HCT116 (cell line): Measurements from ENCODE around the gene P2RX1. TPM values are rescaled to one million over a fixed set of nuclear protein-coding genes. Genes with fewer than 3 reads are reported as not detected.

ENCODE experiments used
- ATAC-seq: fragments of 200-7000 bp; cut with Tn5 transposase; 2 replicates; pipeline ENCODE4 v1.9.1; 2020; ENCODE audit warnings: mild to moderate bottlenecking, moderate library complexity
- BruUV-seq: library from RNA; stranded (reverse); fragments of 400-500 nt; replicated peaks from 2 replicates; lab custom pipeline; 2021; lab: Mats Ljungman, UMichigan
- CTCF ChIA-PET: fragments of 300-600 bp; sonication (Branson Sonifier 250); formaldehyde crosslinking; loops from one replicate; lab custom pipeline; 2021; ENCODE audit warnings: antibody characterized with exemption; lab: Charles Lee
- POLR2A ChIA-PET: fragments of 300-600, 350-600 bp; sonication (Branson Sonifier 250); formaldehyde crosslinking; loops from one replicate; lab custom pipeline; 2021; ENCODE audit warnings: antibody characterized with exemption; lab: Charles Lee
- RAD21 ChIA-PET, 2 experiments: fragments of 300-600 bp; sonication (Branson Sonifier 250); formaldehyde crosslinking; loops; one replicate each; lab custom pipeline; 2023; ENCODE audit warnings: low total read pairs in 2 of 2; ENCODE audit not compliant: uncharacterized antibody in 2 of 2, unreplicated experiment in 2 of 2, low non-redundant PET in 1 of 2; lab: Charles Lee
- DNase-seq: peaks from one replicate; pipeline ENCODE4 v3.0.0-alpha.2; 2010; ENCODE audit warnings: low read depth, low spot score
- H2AFZ ChIP-seq: fragments of 200-600 bp; shearing (Covaris generic), sonication (generic); 2 replicates; pipeline ENCODE4 v1.6.1; 2017; ENCODE audit warnings: low read depth, mixed run types, mixed read lengths, antibody characterized with exemption, low read length; ENCODE audit not compliant: poor library complexity, severe bottlenecking
- H3K27ac ChIP-seq: 2 replicates; pipeline ENCODE4 v1.5.1; 2012; ENCODE audit warnings: low read depth, low read length
- H3K27me3 ChIP-seq: fragments of 200-600 bp; sonication (generic); 2 replicates; pipeline ENCODE4 v1.6.1; 2016; ENCODE audit warnings: mixed run types, low read length, mixed read lengths; ENCODE audit not compliant: insufficient read depth
- H3K36me3 ChIP-seq, 2 experiments: fragments of 200-500 bp in 1 of 2; fragments of 200-600 bp in 1 of 2; sonication (Bioruptor generic) in 1 of 2; sonication (generic) in 1 of 2; 2 replicates each; pipeline versions ENCODE4 v1.5.1 to v1.6.1; 2014 to 2016; ENCODE audit warnings: low read length in 2 of 2, inconsistent platforms in 1 of 2, mixed read lengths in 1 of 2, mixed run types in 1 of 2; ENCODE audit not compliant: insufficient read depth in 2 of 2, control insufficient read depth in 1 of 2
- H3K4me1 ChIP-seq, 2 experiments: fragments of 200-600 bp in 1 of 2; sonication (generic) in 1 of 2; 2 replicates each; pipeline versions ENCODE4 v1.5.1 to v1.6.1; 2012 to 2017; ENCODE audit warnings: low read length in 2 of 2, inconsistent platforms in 1 of 2, mild to moderate bottlenecking in 1 of 2, mixed read lengths in 1 of 2, mixed run types in 1 of 2, moderate library complexity in 1 of 2; ENCODE audit not compliant: insufficient read depth in 2 of 2, control insufficient read depth in 1 of 2
- H3K4me2 ChIP-seq: fragments of 200-600 bp; sonication (generic); 2 replicates; pipeline ENCODE4 v1.6.1; 2017; ENCODE audit warnings: mixed run types, low read length, mixed read lengths
- H3K4me3 ChIP-seq, 2 experiments: fragments of 200-600 bp in 1 of 2; sonication (generic) in 1 of 2; replicated peaks in 1 of 2; 2 replicates each; pipeline ENCODE4 v1.5.1; 2011 to 2016; ENCODE audit warnings: low read length in 2 of 2, control low read depth in 1 of 2, low read depth in 1 of 2, mild to moderate bottlenecking in 1 of 2, mixed read lengths in 1 of 2, mixed run types in 1 of 2
- H3K79me2 ChIP-seq: fragments of 200-600 bp; sonication (generic); 2 replicates; pipeline ENCODE4 v1.6.1; 2017; ENCODE audit warnings: mild to moderate bottlenecking, mixed run types, low read length, moderate library complexity, mixed read lengths; ENCODE audit not compliant: insufficient read depth
- H3K9ac ChIP-seq: fragments of 200-600 bp; sonication (generic); 2 replicates; pipeline ENCODE4 v1.6.1; 2016; ENCODE audit warnings: low read length, mixed read lengths
- H3K9me2 ChIP-seq: fragments of 200-600 bp; sonication (generic), shearing (Covaris generic); 2 replicates; pipeline ENCODE4 v1.6.1; 2017; ENCODE audit warnings: mixed run types, mild to moderate bottlenecking, moderate library complexity; ENCODE audit not compliant: insufficient read depth
- H3K9me3 ChIP-seq, 2 experiments: fragments of 200-500 bp in 1 of 2; fragments of 200-600 bp in 1 of 2; sonication (Bioruptor generic) in 1 of 2; sonication (generic) in 1 of 2; 2 replicates each; pipeline ENCODE4 v1.6.1; 2014 to 2017; ENCODE audit warnings: low read length in 2 of 2, mixed read lengths in 2 of 2, inconsistent platforms in 1 of 2, low read depth in 1 of 2, mild to moderate bottlenecking in 1 of 2, mixed run types in 1 of 2, moderate library complexity in 1 of 2; ENCODE audit not compliant: control insufficient read depth in 1 of 2, insufficient read depth in 1 of 2
- H4K20me1 ChIP-seq: fragments of 200-600 bp; sonication (generic), shearing (Covaris generic); 2 replicates; pipeline ENCODE4 v1.6.1; 2017; ENCODE audit warnings: mixed run types, mild to moderate bottlenecking, moderate library complexity; ENCODE audit not compliant: insufficient read depth
- ATF3 ChIP-seq: IDR thresholded peaks from 2 replicates; pipeline ENCODE4 v1.6.1; 2012
- CEBPB ChIP-seq: IDR thresholded peaks from 2 replicates; pipeline ENCODE4 v1.6.1; 2012; ENCODE audit warnings: low read depth
- CTCF ChIP-seq, 3 experiments: fragments of 200-600 bp in 1 of 3; sonication (generic) in 1 of 3; IDR thresholded peaks in 2 of 3; conservative IDR thresholded peaks in 1 of 3; 2 replicates each; pipeline ENCODE4 v1.5.1; 2012 to 2017; ENCODE audit warnings: low read depth in 2 of 3, low read length in 2 of 3, antibody characterized with exemption in 1 of 3, borderline replicate concordance in 1 of 3, control low read depth in 1 of 3, mild to moderate bottlenecking in 1 of 3, mixed read lengths in 1 of 3, mixed run types in 1 of 3, moderate library complexity in 1 of 3; ENCODE audit not compliant: insufficient read depth in 1 of 3
- EGR1 ChIP-seq: IDR thresholded peaks from 2 replicates; pipeline ENCODE4 v1.6.1; 2012; ENCODE audit warnings: low read depth
- EZH2phosphoT487 ChIP-seq: fragments of 200-600 bp; IDR thresholded peaks from 2 replicates; pipeline ENCODE4 v1.6.1; 2018; ENCODE audit warnings: antibody characterized with exemption, borderline replicate concordance
- JUND ChIP-seq: IDR thresholded peaks from 2 replicates; pipeline ENCODE4 v1.6.1; 2012
- POLR2A ChIP-seq: IDR thresholded peaks from 2 replicates; pipeline ENCODE4 v1.7.0; 2011; ENCODE audit warnings: borderline replicate concordance; ENCODE audit not compliant: insufficient read depth, insufficient read length; ENCODE audit errors: extremely low read depth
- RAD21 ChIP-seq: IDR thresholded peaks from 2 replicates; pipeline ENCODE4 v1.6.1; 2012; ENCODE audit warnings: low read depth, mild to moderate bottlenecking
- SIN3A ChIP-seq: IDR thresholded peaks from 2 replicates; pipeline ENCODE4 v1.6.1; 2012; ENCODE audit warnings: low read depth
- SP1 ChIP-seq: IDR thresholded peaks from 2 replicates; pipeline ENCODE4 v1.6.1; 2012; ENCODE audit warnings: low read depth
- SRF ChIP-seq: IDR thresholded peaks from 2 replicates; pipeline ENCODE4 v1.6.1; 2012; ENCODE audit warnings: low read depth
- YY1 ChIP-seq: IDR thresholded peaks from 2 replicates; pipeline ENCODE4 v1.6.1; 2011; ENCODE audit warnings: low read length, low read depth, moderate library complexity, mild to moderate bottlenecking; ENCODE audit not compliant: insufficient replicate concordance; ENCODE audit errors: extremely low read depth
- ZBTB33 ChIP-seq: IDR thresholded peaks from 2 replicates; pipeline ENCODE4 v1.6.1; 2011; ENCODE audit warnings: mild to moderate bottlenecking, low read length, moderate library complexity; ENCODE audit not compliant: insufficient replicate concordance; ENCODE audit errors: extremely low read depth
- intact Hi-C: fragments of 100-400 bp; cut with micrococcal nuclease; formaldehyde crosslinking; loops from 2 replicates; pipeline ENCODE4 v1.10.0; 2022
- total RNA-seq: library from RNA; stranded (reverse); gene quantifications from one replicate; pipeline ENCODE4 v1.2.1, GENCODE V29; 2021; ENCODE audit not compliant: unreplicated experiment
- TF ChIP-seq, protein P1 (sequence below): IDR thresholded peaks from 2 replicates; pipeline ENCODE4 v1.6.1; 2012; ENCODE audit warnings: low read depth

P2RX1 gene
- total RNA-seq, 1 experiment from 2014 or later, result not detected

- no peak overlapping the region for H3K4me2 ChIP-seq
- intact Hi-C loops, result no loop called here
- CTCF ChIA-PET, result no interaction called here
Observed at GRCh38 chr17:3952186-3952585, 35.9 kb upstream of the P2RX1 start.

More at GRCh38 chr17:3952186-3952585, 35.9 kb upstream of the P2RX1 start:
- Histone ChIP-seq H3K27ac (no peak overlapping the region), H3K9ac (no peak overlapping the region), H3K4me1 (no peaks in the 10 kb centered on the region), H3K9me2 (no peaks in the 10 kb centered on the region), H3K9me3 (no peaks in the 10 kb centered on the region), H3K36me3 (no peaks in the 10 kb centered on the region), H4K20me1 (no peaks in the 10 kb centered on the region), H3K79me2 (no peaks in the 10 kb centered on the region), H3K4me3 (no peak overlapping the region), H2AFZ (no peak overlapping the region), H3K27me3 (no peaks in the 10 kb centered on the region)
- BruUV-seq, result no TSS peak
- ATAC-seq, result no peak
- TF ChIP-seq SP1 (no peak), ATF3 (no peak), CTCF (IDR thresholded peaks at IDR 0.05 in 2 of 3, conservative IDR thresholded peaks at IDR 0.05 in 1 of 3; ENCODE audit: borderline replicate concordance in 1 of 3, insufficient read depth in 1 of 3, low read depth in 2 of 3, low read length in 2 of 3) (no peak), SIN3A (no peak), EZH2phosphoT487 (no peak), CEBPB (no peak), SRF (no peak), RAD21 (no peak), ZBTB33 (no peak), YY1 (no peak), EGR1 (no peak), JUND (no peak), POLR2A (no peak)
- TF ChIP-seq, protein P1, sequence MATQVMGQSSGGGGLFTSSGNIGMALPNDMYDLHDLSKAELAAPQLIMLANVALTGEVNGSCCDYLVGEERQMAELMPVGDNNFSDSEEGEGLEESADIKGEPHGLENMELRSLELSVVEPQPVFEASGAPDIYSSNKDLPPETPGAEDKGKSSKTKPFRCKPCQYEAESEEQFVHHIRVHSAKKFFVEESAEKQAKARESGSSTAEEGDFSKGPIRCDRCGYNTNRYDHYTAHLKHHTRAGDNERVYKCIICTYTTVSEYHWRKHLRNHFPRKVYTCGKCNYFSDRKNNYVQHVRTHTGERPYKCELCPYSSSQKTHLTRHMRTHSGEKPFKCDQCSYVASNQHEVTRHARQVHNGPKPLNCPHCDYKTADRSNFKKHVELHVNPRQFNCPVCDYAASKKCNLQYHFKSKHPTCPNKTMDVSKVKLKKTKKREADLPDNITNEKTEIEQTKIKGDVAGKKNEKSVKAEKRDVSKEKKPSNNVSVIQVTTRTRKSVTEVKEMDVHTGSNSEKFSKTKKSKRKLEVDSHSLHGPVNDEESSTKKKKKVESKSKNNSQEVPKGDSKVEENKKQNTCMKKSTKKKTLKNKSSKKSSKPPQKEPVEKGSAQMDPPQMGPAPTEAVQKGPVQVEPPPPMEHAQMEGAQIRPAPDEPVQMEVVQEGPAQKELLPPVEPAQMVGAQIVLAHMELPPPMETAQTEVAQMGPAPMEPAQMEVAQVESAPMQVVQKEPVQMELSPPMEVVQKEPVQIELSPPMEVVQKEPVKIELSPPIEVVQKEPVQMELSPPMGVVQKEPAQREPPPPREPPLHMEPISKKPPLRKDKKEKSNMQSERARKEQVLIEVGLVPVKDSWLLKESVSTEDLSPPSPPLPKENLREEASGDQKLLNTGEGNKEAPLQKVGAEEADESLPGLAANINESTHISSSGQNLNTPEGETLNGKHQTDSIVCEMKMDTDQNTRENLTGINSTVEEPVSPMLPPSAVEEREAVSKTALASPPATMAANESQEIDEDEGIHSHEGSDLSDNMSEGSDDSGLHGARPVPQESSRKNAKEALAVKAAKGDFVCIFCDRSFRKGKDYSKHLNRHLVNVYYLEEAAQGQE, result no peak
- DNase-seq, result no peak
- ChIA-PET RAD21 (no interaction called here), POLR2A (no interaction called here)
